K562 (cell line): ENCODE results near the gene LDLRAD3. TPM values are rescaled to one million over a fixed set of nuclear protein-coding genes. Genes with fewer than 3 reads are reported as not detected.

ENCODE experiments used
- ATAC-seq: fragments of 200-7000 bp; cut with Tn5 transposase; 3 replicates; pipeline ENCODE4 v1.9.1; 2020; ENCODE audit warnings: moderate library complexity
- BruUV-seq: library from RNA; stranded (reverse); fragments of 400-500 nt; replicated peaks from 2 replicates; lab custom pipeline; 2021; lab: Mats Ljungman, UMichigan
- CTCF ChIA-PET: fragments of 300-600 bp; formaldehyde crosslinking; extraction: SDS; loops from one replicate; lab custom pipeline; 2021; ENCODE audit warnings: low intra/inter-chr PET ratio; lab: Yijun Ruan, JAX
- POLR2A ChIA-PET: fragments of 300-600, 350-650 bp; sonication (Branson Sonifier 250); formaldehyde crosslinking; extraction: SDS; loops from one replicate; lab custom pipeline; 2021; ENCODE audit warnings: antibody characterized with exemption, inconsistent platforms; lab: Yijun Ruan, JAX
- DNase-seq, 4 experiments: peaks; one replicate each; pipeline versions ENCODE4 v3.0.0 to v3.0.0-alpha.2; 2011 to 2018; ENCODE audit warnings: low spot score in 3 of 4, mixed read lengths in 3 of 4; ENCODE audit errors: extremely low read depth in 1 of 4
- FAIRE-seq: peaks from 2 replicates; lab custom pipeline; 2011; peaks lifted over from hg19 to GRCh38; lab: Jason Lieb, UNC
- H2AFZ ChIP-seq: 2 replicates; pipeline ENCODE4 v1.6.0; 2011; ENCODE audit warnings: low read depth, low read length, control low read depth, inconsistent platforms
- H3K27ac ChIP-seq: fragments of 200-600 bp; 3 replicates; pipeline ENCODE4 v1.8.0; 2011; ENCODE audit warnings: low read depth, mild to moderate bottlenecking, control low read depth, inconsistent platforms, low read length, moderate library complexity, mixed read lengths; ENCODE audit errors: extremely low read depth
- H3K27me3 ChIP-seq, 2 experiments: fragments of 300-600 bp in 1 of 2; 2 replicates in 1 of 2; 3 replicates in 1 of 2; pipeline versions ENCODE4 v1.6.0 to v1.8.0; 2011; ENCODE audit warnings: inconsistent platforms in 2 of 2, low read length in 2 of 2, mild to moderate bottlenecking in 1 of 2, mixed read lengths in 1 of 2, moderate library complexity in 1 of 2; ENCODE audit not compliant: control insufficient read depth in 2 of 2, insufficient read depth in 2 of 2
- H3K36me3 ChIP-seq: fragments of 300-600 bp; 3 replicates; pipeline ENCODE4 v1.8.0; 2011; ENCODE audit warnings: mild to moderate bottlenecking, low read length, inconsistent platforms; ENCODE audit not compliant: control insufficient read depth, insufficient read depth
- H3K4me1 ChIP-seq, 2 experiments: fragments of 200-600 bp in 1 of 2; replicated peaks in 1 of 2; 2 replicates in 1 of 2; 3 replicates in 1 of 2; pipeline versions ENCODE4 v1.5.1 to v1.8.0; 2011; ENCODE audit warnings: inconsistent platforms in 2 of 2, low read length in 2 of 2, mild to moderate bottlenecking in 1 of 2, mixed read lengths in 1 of 2, moderate library complexity in 1 of 2; ENCODE audit not compliant: control insufficient read depth in 2 of 2, insufficient read depth in 2 of 2
- H3K4me2 ChIP-seq: 2 replicates; pipeline ENCODE4 v1.6.1; 2011; ENCODE audit warnings: low read length, control low read depth, inconsistent platforms, mixed read lengths; ENCODE audit not compliant: insufficient read depth
- H3K4me3 ChIP-seq: fragments of 200-600 bp; sonication (generic), shearing (Covaris generic); 2 replicates; pipeline ENCODE4 v1.5.1; 2016; ENCODE audit warnings: control low read depth, inconsistent platforms
- H3K79me2 ChIP-seq: fragments of 200-600 bp; 3 replicates; pipeline ENCODE4 v1.8.0; 2011; ENCODE audit warnings: low read length, inconsistent platforms; ENCODE audit not compliant: control insufficient read depth, insufficient read depth
- H3K9ac ChIP-seq, 2 experiments: 2 replicates each; pipeline versions ENCODE4 v1.6.0 to v1.6.1; 2011; ENCODE audit warnings: low read depth in 2 of 2, low read length in 2 of 2, control low read depth in 1 of 2, inconsistent platforms in 1 of 2, mild to moderate bottlenecking in 1 of 2, mixed read lengths in 1 of 2; ENCODE audit not compliant: insufficient read depth in 1 of 2
- H3K9me1 ChIP-seq: one replicate; pipeline ENCODE4 v1.6.0; 2011; ENCODE audit warnings: inconsistent platforms, mild to moderate bottlenecking, low read length, moderate library complexity; ENCODE audit not compliant: control insufficient read depth, insufficient read depth
- H3K9me3 ChIP-seq: replicated peaks from 2 replicates; pipeline ENCODE4 v1.5.1; 2011; ENCODE audit warnings: low read depth, low read length, inconsistent platforms; ENCODE audit not compliant: control insufficient read depth, insufficient read depth
- H4K20me1 ChIP-seq: replicated peaks from 2 replicates; pipeline ENCODE4 v1.6.1; 2011; ENCODE audit warnings: low read length, inconsistent platforms, mixed read lengths; ENCODE audit not compliant: control insufficient read depth, insufficient read depth
- ESRRA ChIP-seq: fragments of 450-650 bp; IDR thresholded peaks from 2 replicates; pipeline ENCODE4 v1.6.1; 2014; ENCODE audit warnings: low read depth, mild to moderate bottlenecking, moderate library complexity, borderline replicate concordance
- ETV1 ChIP-seq: fragments of 450-650 bp; conservative IDR thresholded peaks from 2 replicates; pipeline ENCODE4 v1.6.1; 2016; ENCODE audit warnings: missing genetic modification characterization, control low read depth, low read depth, missing compliant biosample characterization
- GABPA ChIP-seq: fragments of 200-800 bp; sonication (Bioruptor generic); conservative IDR thresholded peaks from 2 replicates; pipeline ENCODE4 v1.6.1; 2016; ENCODE audit warnings: low read depth, missing genetic modification characterization, missing compliant biosample characterization
- HOXB6 ChIP-seq: fragments of 250-450 bp; sonication (Bioruptor Pico); IDR thresholded peaks from 2 replicates; pipeline ENCODE4 v1.5.1; 2022; ENCODE audit warnings: mild to moderate bottlenecking, borderline replicate concordance
- IRF9 ChIP-seq: fragments of 450-650 bp; IDR thresholded peaks from 2 replicates; pipeline ENCODE4 v1.6.1; 2016; ENCODE audit warnings: missing biosample characterization, missing genetic modification characterization
- JUND ChIP-seq, 2 experiments: IDR thresholded peaks; 2 replicates in 1 of 2; 3 replicates in 1 of 2; pipeline ENCODE4 v1.6.1; 2011; ENCODE audit warnings: borderline replicate concordance in 2 of 2, low read depth in 2 of 2, low read length in 2 of 2, improper control_type of control experiment in 1 of 2, missing biosample characterization in 1 of 2, missing genetic modification characterization in 1 of 2, missing genetic modification reagents in 1 of 2
- MNT ChIP-seq, 2 experiments: fragments of 450-650 bp; conservative IDR thresholded peaks; 2 replicates each; pipeline ENCODE4 v1.6.1; 2017; ENCODE audit warnings: mild to moderate bottlenecking in 2 of 2, moderate library complexity in 2 of 2
- MYC ChIP-seq, 2 experiments: fragments of 250-450 bp in 1 of 2; sonication (Bioruptor Pico) in 1 of 2; IDR thresholded peaks; 2 replicates each; pipeline versions ENCODE4 v1.5.1 to v1.6.1; 2012 to 2021; ENCODE audit warnings: low read depth in 2 of 2, borderline replicate concordance in 1 of 2, improper control_type of control experiment in 1 of 2, low read length in 1 of 2, mild to moderate bottlenecking in 1 of 2, moderate library complexity in 1 of 2
- NCOA1 ChIP-seq: fragments of 450-650 bp; IDR thresholded peaks from 2 replicates; pipeline ENCODE4 v1.6.1; 2016; ENCODE audit warnings: low read depth
- NR2C2 ChIP-seq, 2 experiments: fragments of 200-800 bp in 1 of 2; sonication (Bioruptor generic) in 1 of 2; sonication (generic) in 1 of 2; formaldehyde crosslinking in 1 of 2; IDR thresholded peaks; 2 replicates each; pipeline versions ENCODE4 v1.6.1 to v1.8.0; 2016 to 2022; ENCODE audit warnings: mild to moderate bottlenecking in 1 of 2, missing compliant biosample characterization in 1 of 2, missing genetic modification characterization in 1 of 2, missing genetic modification reagents in 1 of 2
- RFX7 ChIP-seq: fragments of 250-450 bp; sonication (Bioruptor Pico); IDR thresholded peaks from 2 replicates; pipeline ENCODE4 v1.5.1; 2021; ENCODE audit warnings: mild to moderate bottlenecking
- ZNF175 ChIP-seq: fragments of 200-800 bp; sonication (Bioruptor generic); IDR thresholded peaks from 2 replicates; pipeline ENCODE4 v1.6.1; 2016; ENCODE audit warnings: low read depth, mild to moderate bottlenecking, missing genetic modification characterization, missing compliant biosample characterization
- ZNF197 ChIP-seq: fragments of 200-800 bp; sonication (Bioruptor generic); IDR thresholded peaks from 2 replicates; pipeline ENCODE4 v1.6.1; 2016; ENCODE audit warnings: low read depth, missing genetic modification characterization, missing compliant biosample characterization
- ZNF589 ChIP-seq: fragments of 200-800 bp; sonication (Bioruptor generic); IDR thresholded peaks from 2 replicates; pipeline ENCODE4 v1.6.1; 2016; ENCODE audit warnings: low read depth, missing genetic modification characterization, missing compliant biosample characterization
- WGBS: fragments of 100-300 bp; shearing (Covaris generic); methylation state at CpG from one replicate; pipeline ENCODE4 v1.1.6; 2016; ENCODE audit warnings: low coverage, mixed read lengths; ENCODE audit not compliant: insufficient coverage; ENCODE audit errors: missing lambda C conversion rate; 5-methylcytosine and 5-hydroxymethylcytosine counted together
- in situ Hi-C: fragments of 300-500 bp; cut with MboI; formaldehyde crosslinking; loops from 4 replicates; pipeline ENCODE4 v1.15.0; 2018; ENCODE audit warnings: inconsistent platforms, mixed read lengths
- intact Hi-C: fragments of 100-400 bp; cut with micrococcal nuclease; formaldehyde crosslinking; loops from 2 replicates; pipeline ENCODE4 v1.14.2; 2022
- polyA plus RNA-seq, 8 experiments: library from polyadenylated mRNA; depleted of rRNA in 4 of 8; stranded (reverse) in 5 of 8; unstranded in 3 of 8; fragments of >200 nt; fragmentation: Nextera tagmentation in 2 of 8; fragmentation: Illumina TruSeq in 1 of 8; extraction: Ambion mirVana in 2 of 8; extraction: Trizol in 1 of 8; gene quantifications; 2 replicates each; pipeline versions ENCODE4 v1.2.1 to v1.2.3, GENCODE V29; 2011 to 2014; ENCODE audit warnings: inconsistent platforms in 1 of 8, missing spikeins in 1 of 8
- total RNA-seq, 7 experiments: library from RNA; depleted of rRNA in 6 of 7; stranded (reverse); fragments of >200 nt in 6 of 7; fragmentation: Illumina TruSeq in 2 of 7; extraction: Trizol in 2 of 7; gene quantifications; 2 replicates each; pipeline versions ENCODE4 v1.2.1 to v1.2.3, GENCODE V29; 2011 to 2021; ENCODE audit warnings: low replicate concordance in 1 of 7

The LDLRAD3 gene
- total and polyA plus RNA-seq, 9 of the 15 experiments (the other 6 are each of a cell fraction or from before 2014, with no cell fraction given) = 0.73 to 7.2 (median 3.5) TPM

- no peak for TF ChIP-seq NR2C2 (CRISPR knock-in tag; IDR thresholded peaks at IDR 0.05)
- peak; percentile 44; the same call in 1 of the 2 replicates for TF ChIP-seq NR2C2 (tag; IDR thresholded peaks at IDR 0.05)
- no peak for TF ChIP-seq NCOA1
- peak; percentile 32; the same call in 1 of the 2 replicates for TF ChIP-seq ZNF197 (CRISPR knock-in tag)
These were observed 146.7 kb downstream of the LDLRAD3 start (continued) for GRCh38 chr11:36090356-36091109.

GRCh38 chr11:36091256-36091811 lies 147.5 kb downstream of the LDLRAD3 start:
- FAIRE-seq = peak; percentile 77
- peak; percentile 75; the same call in 1 of the 2 replicates for TF ChIP-seq ESRRA
- no peak for TF ChIP-seq HOXB6 (CRISPR knock-in tag)
- TF ChIP-seq GABPA (tag) = peak; percentile 70
- no peak for TF ChIP-seq MYC (IDR thresholded peaks at IDR 0.05; ENCODE audit: low read depth, low read length)
- no peak for TF ChIP-seq MYC (CRISPR knock-in tag; IDR thresholded peaks at IDR 0.05; ENCODE audit: borderline replicate concordance, low read depth)
- TF ChIP-seq RFX7 (CRISPR knock-in tag) = no peak
- peak; percentile 81 for TF ChIP-seq IRF9 (tag)
- peak; percentile 36; the same call in 1 of the 2 replicates for TF ChIP-seq ZNF589
- no peak for TF ChIP-seq MNT (conservative IDR thresholded peaks at IDR 0.05)
- TF ChIP-seq ETV1 = peak; percentile 92
- TF ChIP-seq JUND (IDR thresholded peaks at IDR 0.05; ENCODE audit: borderline replicate concordance, low read depth, low read length) = peak; percentile 38; the same call in 1 of the 2 replicates
- TF ChIP-seq JUND (tag; IDR thresholded peaks at IDR 0.05; ENCODE audit: borderline replicate concordance, low read depth, low read length) = peak; percentile 17; the same call in 1 of the 3 replicates
- TF ChIP-seq ZNF175 (CRISPR knock-in tag) = peak; percentile 65; the same call in 1 of the 2 replicates

More at GRCh38 chr11:36091256-36091811, 147.5 kb downstream of the LDLRAD3 start:
- ATAC-seq = peak; percentile 77
- WGBS = 3% methylated on average over 6 of the region's 7 CpGs
- peak overlapping the region in 1 of 2 experiments; percentile 19; a peak in 1 of 4 replicates for H3K9ac ChIP-seq
- no peaks in the 10 kb centered on the region for H3K9me1 ChIP-seq
- no peaks in the 10 kb centered on the region for H3K27me3 ChIP-seq
- H3K36me3 ChIP-seq = 0 out of 3 replicates have a peak, but pooled peaks cover 4% of the 10 kb centered on the region
- DNase-seq = peak; percentile 26 to 74 (median 44)
- H3K79me2 ChIP-seq = no peaks in the 10 kb centered on the region
- BruUV-seq = no TSS peak
- peak overlapping the region; percentile 91 for H2AFZ ChIP-seq
- CTCF ChIA-PET = no interaction called here
- no peaks in the 10 kb centered on the region for H4K20me1 ChIP-seq
- peak overlapping the region; percentile 34 for H3K4me2 ChIP-seq
- intact Hi-C loops (no loop called here), in situ Hi-C loops (no loop called here)
- H3K27ac ChIP-seq = peak overlapping the region; percentile 45
- H3K9me3 ChIP-seq = peaks cover 10% of the 10 kb centered on the region
- no peak overlapping the region for H3K4me3 ChIP-seq
- H3K4me1 ChIP-seq = peaks cover 7 to 31% of the 10 kb centered on the region in 2 experiments; a peak in 4 of 5 replicates
- POLR2A ChIA-PET = interaction anchor here (0.6 kb wide), 1 partner anchor 40 kb away, joined by 5 read pairs; no protein-coding TSS in a partner anchor
